GM23338 (cell line): Measurements from ENCODE around the gene SYK.

Experiments used
- EZH2 ChIP-seq: fragments of 200-600 bp; sonication (generic); IDR thresholded peaks from one replicate; pipeline ENCODE4 v1.8.0; 2017; ENCODE audit warnings: antibody characterized with exemption, mild to moderate bottlenecking, low read depth; ENCODE audit not compliant: unreplicated experiment
- EZH2phosphoT487 ChIP-seq: fragments of 200-600 bp; sonication (generic); IDR thresholded peaks from one replicate; pipeline ENCODE4 v1.8.1; 2018; ENCODE audit warnings: antibody characterized with exemption; ENCODE audit not compliant: unreplicated experiment
- TF ChIP-seq, protein P1 (sequence below): IDR thresholded peaks from one replicate; pipeline ENCODE4 v1.6.1; 2018; ENCODE audit warnings: antibody characterized with exemption; ENCODE audit not compliant: unreplicated experiment
- TF ChIP-seq, protein P2 (sequence below), 2 experiments: fragments of 200-600 bp in 1 of 2; sonication (generic) in 1 of 2; conservative IDR thresholded peaks; 2 replicates each; pipeline versions ENCODE4 v1.5.1 to v1.6.1; 2016 to 2017; ENCODE audit warnings: antibody characterized with exemption in 2 of 2, low read depth in 2 of 2, mild to moderate bottlenecking in 2 of 2, moderate library complexity in 1 of 2

DNA sequence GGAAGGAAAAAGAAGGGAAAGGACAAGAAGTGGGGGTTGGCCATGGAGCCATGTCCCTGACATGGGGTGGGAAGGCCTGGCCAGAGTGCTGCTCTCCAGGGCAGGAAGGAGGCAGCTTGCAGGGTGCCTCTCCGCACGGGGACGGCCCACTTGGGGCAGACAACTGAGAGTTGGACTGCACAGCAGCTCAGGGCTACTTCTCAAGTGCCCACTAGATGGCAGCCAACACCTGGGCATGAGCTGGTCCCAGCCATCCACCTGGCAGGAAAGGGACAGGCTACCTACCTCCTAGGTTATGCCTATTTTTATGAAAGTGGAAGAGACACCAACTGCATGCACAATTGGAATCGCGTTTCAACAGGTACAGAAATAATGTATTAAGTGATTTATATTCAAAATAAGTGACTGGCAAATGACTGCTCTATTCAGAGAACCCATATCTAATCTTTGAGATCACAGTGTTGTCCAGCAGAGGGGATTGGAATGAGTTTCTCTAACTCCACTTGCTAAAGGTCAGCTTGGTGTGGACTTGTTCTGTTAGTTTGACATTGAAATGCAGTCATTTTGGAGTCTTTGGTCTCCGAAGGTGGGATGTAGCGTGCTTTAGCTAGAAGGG, 113.4 kb downstream of the SYK start:
- TF ChIP-seq, protein P1, sequence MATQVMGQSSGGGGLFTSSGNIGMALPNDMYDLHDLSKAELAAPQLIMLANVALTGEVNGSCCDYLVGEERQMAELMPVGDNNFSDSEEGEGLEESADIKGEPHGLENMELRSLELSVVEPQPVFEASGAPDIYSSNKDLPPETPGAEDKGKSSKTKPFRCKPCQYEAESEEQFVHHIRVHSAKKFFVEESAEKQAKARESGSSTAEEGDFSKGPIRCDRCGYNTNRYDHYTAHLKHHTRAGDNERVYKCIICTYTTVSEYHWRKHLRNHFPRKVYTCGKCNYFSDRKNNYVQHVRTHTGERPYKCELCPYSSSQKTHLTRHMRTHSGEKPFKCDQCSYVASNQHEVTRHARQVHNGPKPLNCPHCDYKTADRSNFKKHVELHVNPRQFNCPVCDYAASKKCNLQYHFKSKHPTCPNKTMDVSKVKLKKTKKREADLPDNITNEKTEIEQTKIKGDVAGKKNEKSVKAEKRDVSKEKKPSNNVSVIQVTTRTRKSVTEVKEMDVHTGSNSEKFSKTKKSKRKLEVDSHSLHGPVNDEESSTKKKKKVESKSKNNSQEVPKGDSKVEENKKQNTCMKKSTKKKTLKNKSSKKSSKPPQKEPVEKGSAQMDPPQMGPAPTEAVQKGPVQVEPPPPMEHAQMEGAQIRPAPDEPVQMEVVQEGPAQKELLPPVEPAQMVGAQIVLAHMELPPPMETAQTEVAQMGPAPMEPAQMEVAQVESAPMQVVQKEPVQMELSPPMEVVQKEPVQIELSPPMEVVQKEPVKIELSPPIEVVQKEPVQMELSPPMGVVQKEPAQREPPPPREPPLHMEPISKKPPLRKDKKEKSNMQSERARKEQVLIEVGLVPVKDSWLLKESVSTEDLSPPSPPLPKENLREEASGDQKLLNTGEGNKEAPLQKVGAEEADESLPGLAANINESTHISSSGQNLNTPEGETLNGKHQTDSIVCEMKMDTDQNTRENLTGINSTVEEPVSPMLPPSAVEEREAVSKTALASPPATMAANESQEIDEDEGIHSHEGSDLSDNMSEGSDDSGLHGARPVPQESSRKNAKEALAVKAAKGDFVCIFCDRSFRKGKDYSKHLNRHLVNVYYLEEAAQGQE, result no peak
- TF ChIP-seq, protein P2, sequence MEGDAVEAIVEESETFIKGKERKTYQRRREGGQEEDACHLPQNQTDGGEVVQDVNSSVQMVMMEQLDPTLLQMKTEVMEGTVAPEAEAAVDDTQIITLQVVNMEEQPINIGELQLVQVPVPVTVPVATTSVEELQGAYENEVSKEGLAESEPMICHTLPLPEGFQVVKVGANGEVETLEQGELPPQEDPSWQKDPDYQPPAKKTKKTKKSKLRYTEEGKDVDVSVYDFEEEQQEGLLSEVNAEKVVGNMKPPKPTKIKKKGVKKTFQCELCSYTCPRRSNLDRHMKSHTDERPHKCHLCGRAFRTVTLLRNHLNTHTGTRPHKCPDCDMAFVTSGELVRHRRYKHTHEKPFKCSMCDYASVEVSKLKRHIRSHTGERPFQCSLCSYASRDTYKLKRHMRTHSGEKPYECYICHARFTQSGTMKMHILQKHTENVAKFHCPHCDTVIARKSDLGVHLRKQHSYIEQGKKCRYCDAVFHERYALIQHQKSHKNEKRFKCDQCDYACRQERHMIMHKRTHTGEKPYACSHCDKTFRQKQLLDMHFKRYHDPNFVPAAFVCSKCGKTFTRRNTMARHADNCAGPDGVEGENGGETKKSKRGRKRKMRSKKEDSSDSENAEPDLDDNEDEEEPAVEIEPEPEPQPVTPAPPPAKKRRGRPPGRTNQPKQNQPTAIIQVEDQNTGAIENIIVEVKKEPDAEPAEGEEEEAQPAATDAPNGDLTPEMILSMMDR (conservative IDR thresholded peaks at IDR 0.05; ENCODE audit: low read depth in 2 of 2), result peak; percentile 80 to 88
- TF ChIP-seq EZH2phosphoT487 (no peak), EZH2 (no peak)
